GM21423 (cell line): ENCODE results near the gene ADNP.
"Not testable (repeated sequence)": the region's sequence is repeated elsewhere in the genome, so short reads cannot be mapped to it uniquely, and the experiment has no call there.

Source experiments
- ATAC-seq: cut with Tn5 transposase; IDR thresholded peaks from one replicate; pipeline ENCODE4 v1.9.1; 2021; ENCODE audit warnings: mild to moderate bottlenecking, moderate library complexity; ENCODE audit not compliant: unreplicated experiment

Gene ADNP

GRCh38 chr20:50931306-50932015 is at the start of gene ADNP:
TSS of gene ADNP (minus strand) at chr20:50931437. CDS start at chr20:50903996, 27,441 bp downstream.
- ATAC-seq, result peak; percentile 54

- ATAC-seq, result no peak
These were observed 48.9 kb upstream of the ADNP start for GRCh38 chr20:50980071-50980681.

GRCh38 chr20:50978533-50978932 is 47.3 kb upstream of the ADNP start:
- not testable (repeated sequence) for ATAC-seq

- no peak for ATAC-seq
These were observed 46.1 kb upstream of the ADNP start for GRCh38 chr20:50977066-50978021.

GRCh38 chr20:50975701-50976330 is 44.6 kb upstream of the ADNP start:
- no peak for ATAC-seq

- no peak for ATAC-seq
These were observed 38.7 kb upstream of the ADNP start for GRCh38 chr20:50969912-50970311.

GRCh38 chr20:50969435-50969834 is 38.2 kb upstream of the ADNP start:
- no peak for ATAC-seq

- ATAC-seq, result no peak
These were observed 37.1 kb upstream of the ADNP start for GRCh38 chr20:50968289-50968688.

GRCh38 chr20:50967586-50967985 is 36.3 kb upstream of the ADNP start:
- no peak for ATAC-seq

- ATAC-seq, result no peak
These were observed 28.4 kb upstream of the ADNP start for GRCh38 chr20:50959543-50960126.

- peak; percentile 78 for ATAC-seq
These were observed 27.6 kb upstream of the ADNP start, which contains the start of gene MOCS3 for GRCh38 chr20:50958615-50959542. TSS of gene MOCS3 (plus strand) at chr20:50958818. CDS start at chr20:50958843, 25 bp downstream.

- ATAC-seq, result peak; percentile 71
These were observed 26.8 kb upstream of the ADNP start, which contains the start of gene DPM1 for GRCh38 chr20:50957798-50958614. TSS of gene DPM1 (minus strand) at chr20:50958532. CDS start at chr20:50958523, 9 bp downstream.

- ATAC-seq, result no peak
These were observed 26.0 kb upstream of the ADNP start for GRCh38 chr20:50957276-50957675.

GRCh38 chr20:50953821-50954220 is 22.6 kb upstream of the ADNP start:
- no peak for ATAC-seq

- ATAC-seq, result no peak
These were observed 22.0 kb upstream of the ADNP start for GRCh38 chr20:50953196-50953595.

- no peak for ATAC-seq
These were observed 17.0 kb upstream of the ADNP start for GRCh38 chr20:50948132-50948785.

GRCh38 chr20:50943069-50943468 is 11.8 kb upstream of the ADNP start:
- ATAC-seq, result no peak

GRCh38 chr20:50933589-50933988 is 2.4 kb upstream of the ADNP start:
- ATAC-seq, result no peak
